GM23338 (cell line): Measurements from ENCODE around the gene ULBP2.

Experiments
- EZH2 ChIP-seq: fragments of 200-600 bp; sonication (generic); IDR thresholded peaks from one replicate; pipeline ENCODE4 v1.8.0; 2017; ENCODE audit warnings: antibody characterized with exemption, mild to moderate bottlenecking, low read depth; ENCODE audit not compliant: unreplicated experiment
- EZH2phosphoT487 ChIP-seq: fragments of 200-600 bp; sonication (generic); IDR thresholded peaks from one replicate; pipeline ENCODE4 v1.8.1; 2018; ENCODE audit warnings: antibody characterized with exemption; ENCODE audit not compliant: unreplicated experiment
- STAT1 ChIP-seq: IDR thresholded peaks from one replicate; pipeline ENCODE4 v1.6.1; 2016; ENCODE audit warnings: antibody characterized with exemption; ENCODE audit not compliant: unreplicated experiment
- TF ChIP-seq, protein P1 (sequence below), 2 experiments: fragments of 200-600 bp in 1 of 2; sonication (generic) in 1 of 2; conservative IDR thresholded peaks; 2 replicates each; pipeline versions ENCODE4 v1.5.1 to v1.6.1; 2016 to 2017; ENCODE audit warnings: antibody characterized with exemption in 2 of 2, low read depth in 2 of 2, mild to moderate bottlenecking in 2 of 2, moderate library complexity in 1 of 2

DNA sequence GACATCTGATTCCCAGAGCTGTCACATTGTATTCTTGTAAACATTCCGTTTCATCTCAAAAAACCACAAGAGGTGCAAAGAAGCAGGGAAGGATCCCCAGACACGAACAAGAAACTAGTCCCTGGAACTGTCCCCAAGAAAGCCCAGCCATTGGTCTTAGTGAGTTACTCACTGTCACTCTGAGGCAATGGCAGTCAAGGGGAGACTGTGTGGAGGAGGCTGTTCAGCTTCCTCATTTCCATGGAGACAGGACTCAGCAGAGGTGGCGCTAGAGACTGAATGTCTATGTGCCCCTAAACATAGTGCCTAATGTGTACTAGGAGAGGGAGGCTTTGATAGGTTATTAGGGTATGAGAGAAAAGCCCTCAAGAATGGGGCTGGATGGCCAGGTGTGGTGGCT is 33.0 kb downstream of the ULBP2 start:
- TF ChIP-seq, protein P1, sequence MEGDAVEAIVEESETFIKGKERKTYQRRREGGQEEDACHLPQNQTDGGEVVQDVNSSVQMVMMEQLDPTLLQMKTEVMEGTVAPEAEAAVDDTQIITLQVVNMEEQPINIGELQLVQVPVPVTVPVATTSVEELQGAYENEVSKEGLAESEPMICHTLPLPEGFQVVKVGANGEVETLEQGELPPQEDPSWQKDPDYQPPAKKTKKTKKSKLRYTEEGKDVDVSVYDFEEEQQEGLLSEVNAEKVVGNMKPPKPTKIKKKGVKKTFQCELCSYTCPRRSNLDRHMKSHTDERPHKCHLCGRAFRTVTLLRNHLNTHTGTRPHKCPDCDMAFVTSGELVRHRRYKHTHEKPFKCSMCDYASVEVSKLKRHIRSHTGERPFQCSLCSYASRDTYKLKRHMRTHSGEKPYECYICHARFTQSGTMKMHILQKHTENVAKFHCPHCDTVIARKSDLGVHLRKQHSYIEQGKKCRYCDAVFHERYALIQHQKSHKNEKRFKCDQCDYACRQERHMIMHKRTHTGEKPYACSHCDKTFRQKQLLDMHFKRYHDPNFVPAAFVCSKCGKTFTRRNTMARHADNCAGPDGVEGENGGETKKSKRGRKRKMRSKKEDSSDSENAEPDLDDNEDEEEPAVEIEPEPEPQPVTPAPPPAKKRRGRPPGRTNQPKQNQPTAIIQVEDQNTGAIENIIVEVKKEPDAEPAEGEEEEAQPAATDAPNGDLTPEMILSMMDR (conservative IDR thresholded peaks at IDR 0.05; ENCODE audit: low read depth in 2 of 2): peak in 1 of 2 experiments; percentile 40; a peak in 2 of 4 replicates
- TF ChIP-seq EZH2: no peak
- TF ChIP-seq STAT1: no peak
- no peak for TF ChIP-seq EZH2phosphoT487
